Hindlimb muscle (tissue), 1 donor: ENCODE data around the gene TOMM5. TPM values are rescaled to one million over a fixed set of nuclear protein-coding genes. Genes with fewer than 3 reads are reported as not detected.
"Not testable (repeated sequence)": the region's sequence is repeated elsewhere in the genome, so short reads cannot be mapped to it uniquely, and the experiment has no call there.

Experiments used
- DNase-seq: peaks from one replicate; pipeline ENCODE4 v3.0.0-alpha.2; 2013
- polyA plus RNA-seq: library from polyadenylated mRNA; unstranded; fragments of 120-200 nt; gene quantifications from one replicate; pipeline ENCODE4 v1.2.1, GENCODE V29; 2013; ENCODE audit not compliant: insufficient read length

The TOMM5 gene
- polyA plus RNA-seq, 1 donor = 57.8 TPM

DNA sequence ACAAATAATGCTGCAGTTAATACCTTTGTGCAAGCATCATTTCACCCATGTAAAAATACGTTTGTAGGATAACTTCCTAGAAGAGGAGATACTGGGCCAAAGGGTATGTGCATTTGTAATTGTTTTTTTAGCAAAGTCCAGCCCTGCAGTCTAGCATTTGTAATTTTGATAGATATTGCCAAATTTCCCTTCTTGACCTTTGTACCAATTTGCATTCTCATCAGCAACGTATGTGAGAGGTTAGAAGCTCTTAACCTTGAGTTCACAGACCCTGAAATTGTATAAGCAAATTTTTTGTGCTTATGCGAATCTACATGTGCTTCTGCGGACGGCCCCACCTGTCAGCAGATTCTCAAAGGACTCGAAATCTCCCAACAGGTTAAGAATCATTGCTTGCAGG lies 18.6 kb upstream of the TOMM5 start:
- DNase-seq = no peak

DNA sequence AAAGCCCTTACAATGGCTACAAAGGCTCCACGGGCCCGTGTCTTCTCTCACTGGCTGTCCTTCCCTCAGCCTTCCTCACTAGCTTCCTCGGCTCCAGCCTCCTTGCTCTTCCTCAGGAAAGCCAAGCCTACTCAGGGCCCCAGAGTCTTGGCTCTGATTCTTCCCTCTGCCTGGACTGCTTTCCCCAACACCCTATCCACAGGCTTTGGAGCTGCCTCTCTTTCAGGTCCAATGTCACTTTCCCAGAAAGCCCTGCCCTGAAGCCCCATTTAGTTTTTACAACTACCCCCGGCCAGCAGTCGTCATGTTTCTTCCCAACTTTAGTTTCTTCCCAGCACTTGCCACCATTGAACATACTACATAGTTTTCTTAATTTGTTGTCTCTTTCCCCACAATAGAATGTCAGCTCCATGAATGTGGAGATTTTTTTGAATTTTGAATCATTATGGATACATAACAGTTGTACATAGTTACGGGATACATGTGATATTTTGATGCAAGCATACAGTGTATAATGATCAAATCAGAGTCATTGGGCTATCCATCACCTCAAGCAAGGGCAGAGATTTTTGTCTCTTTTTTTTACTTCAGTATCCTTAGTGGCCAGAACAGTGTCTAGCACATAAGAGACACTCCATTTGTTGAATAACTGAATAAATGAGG lies 17.5 kb upstream of the TOMM5 start:
- no peak for DNase-seq

DNA sequence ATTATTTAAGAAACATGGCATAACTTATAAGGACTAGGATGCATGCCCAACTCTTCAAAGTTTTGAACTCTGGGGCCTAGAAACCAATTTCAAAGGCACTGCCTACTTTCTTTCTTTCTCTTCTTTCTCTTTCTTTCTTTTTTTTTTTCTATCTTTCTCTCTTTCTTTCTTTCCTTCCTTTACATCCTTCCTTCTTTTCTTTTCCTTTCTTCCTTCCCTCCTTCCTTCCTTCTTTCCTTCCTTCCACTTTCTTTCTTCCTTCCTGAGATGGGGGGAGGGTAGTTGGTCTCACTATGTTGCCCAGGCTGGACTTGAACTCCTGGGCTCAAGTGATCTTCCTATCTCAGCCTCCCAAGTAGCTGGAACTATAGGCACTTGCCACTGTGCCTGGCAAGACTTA lies 15.9 kb upstream of the TOMM5 start:
- DNase-seq = no peak

DNA sequence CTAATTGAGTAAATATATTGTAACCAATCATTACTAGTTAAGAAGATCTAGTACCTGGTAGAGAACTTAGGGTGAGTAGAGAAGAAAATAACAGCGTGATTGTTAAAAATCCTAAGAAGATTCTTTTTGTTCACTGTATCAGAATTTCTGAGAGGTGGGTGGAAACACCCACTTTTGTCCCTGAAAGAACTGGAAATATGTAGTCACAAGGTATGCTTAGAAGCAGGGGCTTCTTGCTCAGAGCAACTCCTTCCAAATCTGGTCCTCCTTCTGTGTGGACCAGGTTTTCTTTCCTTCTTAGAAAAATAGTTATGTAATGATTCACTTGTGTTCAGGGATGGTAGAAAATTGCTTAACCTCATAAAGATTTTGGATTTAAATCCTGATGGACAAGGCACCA lies 11.9 kb upstream of the TOMM5 start:
- DNase-seq = no peak

DNA sequence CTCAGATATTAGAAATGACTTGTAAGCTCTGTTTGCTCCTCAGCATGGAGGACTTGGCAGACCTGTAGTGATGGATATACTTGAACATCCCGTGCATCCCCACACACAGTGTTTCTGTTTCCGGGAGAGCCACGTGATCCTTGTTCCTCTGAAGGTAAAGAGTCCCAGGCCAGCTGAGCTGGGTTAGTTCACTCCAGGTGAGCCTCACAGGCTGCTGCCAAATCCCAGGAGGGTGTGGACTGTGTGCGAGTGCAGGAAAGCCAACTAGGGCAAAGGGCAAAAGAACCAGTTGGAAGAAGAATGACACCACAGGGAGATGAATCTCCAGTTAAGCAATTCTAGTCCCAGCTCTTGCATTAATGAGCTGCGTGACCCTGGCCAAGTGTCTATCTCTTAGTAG lies 10.4 kb upstream of the TOMM5 start:
- DNase-seq = no peak

DNA sequence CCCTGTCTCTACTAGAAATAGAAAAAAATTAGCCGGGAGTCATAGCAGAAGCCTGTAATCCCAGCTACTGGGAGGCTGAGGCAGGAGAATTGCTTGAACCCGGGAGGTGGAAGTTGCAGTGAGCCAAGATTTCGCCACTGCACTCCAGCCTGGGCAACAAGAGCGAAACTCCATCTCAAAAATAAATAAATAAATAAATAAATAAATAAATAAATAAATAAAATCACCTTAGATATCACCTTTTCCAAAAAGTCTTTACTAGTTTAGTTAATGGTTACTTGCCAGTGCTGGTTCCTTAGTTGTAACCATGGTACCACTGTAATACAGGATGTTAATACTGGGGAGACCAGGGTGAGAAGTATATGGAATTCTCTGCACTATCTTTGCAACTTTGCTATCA lies 9.7 kb upstream of the TOMM5 start:
- not testable (repeated sequence) for DNase-seq

DNA sequence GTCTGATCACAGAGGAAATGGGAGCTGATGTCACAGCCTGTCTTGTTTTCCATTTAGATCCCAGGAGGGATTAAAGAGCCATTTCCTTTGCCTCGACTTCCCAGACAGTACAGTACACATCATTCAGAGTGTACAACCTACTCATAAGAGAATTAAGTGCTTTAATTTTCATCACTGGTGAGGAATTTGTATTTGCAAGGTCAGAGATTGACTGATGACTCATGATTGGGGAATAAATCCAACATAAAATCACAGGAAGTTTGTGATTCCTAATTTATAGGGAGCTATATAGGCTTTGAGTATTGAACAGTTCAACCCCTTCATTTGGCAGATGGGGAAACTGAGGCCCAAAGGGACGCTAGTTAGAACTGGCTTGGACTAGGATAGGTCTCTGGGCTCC lies 4.1 kb upstream of the TOMM5 start:
- no peak for DNase-seq

DNA sequence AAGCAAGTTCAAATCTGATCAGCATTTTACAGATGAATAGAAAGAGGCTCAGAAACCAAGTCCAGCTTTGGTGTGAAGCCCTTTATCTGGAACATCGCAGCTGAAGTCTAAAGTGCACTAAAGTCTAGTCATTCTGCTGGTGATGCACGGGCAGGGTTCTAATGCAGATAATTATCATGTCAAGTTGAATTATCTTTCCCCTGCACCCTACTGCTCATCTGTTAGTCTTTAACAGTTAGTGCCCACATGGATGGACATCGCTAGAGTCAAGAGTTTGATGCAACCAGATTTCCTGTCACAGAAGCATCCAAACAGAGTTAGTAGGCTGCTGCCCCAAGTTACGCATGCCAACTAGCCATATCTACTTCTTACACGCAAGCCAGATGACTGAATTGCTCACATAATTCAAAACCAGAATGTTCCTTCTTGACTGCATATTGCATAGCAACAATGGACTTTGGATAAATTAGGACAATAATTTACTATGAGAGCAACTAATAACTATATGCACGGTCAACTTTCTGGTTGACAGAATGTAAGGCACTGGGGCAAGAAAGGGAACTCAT lies 1.6 kb upstream of the TOMM5 start:
- no peak for DNase-seq

DNA sequence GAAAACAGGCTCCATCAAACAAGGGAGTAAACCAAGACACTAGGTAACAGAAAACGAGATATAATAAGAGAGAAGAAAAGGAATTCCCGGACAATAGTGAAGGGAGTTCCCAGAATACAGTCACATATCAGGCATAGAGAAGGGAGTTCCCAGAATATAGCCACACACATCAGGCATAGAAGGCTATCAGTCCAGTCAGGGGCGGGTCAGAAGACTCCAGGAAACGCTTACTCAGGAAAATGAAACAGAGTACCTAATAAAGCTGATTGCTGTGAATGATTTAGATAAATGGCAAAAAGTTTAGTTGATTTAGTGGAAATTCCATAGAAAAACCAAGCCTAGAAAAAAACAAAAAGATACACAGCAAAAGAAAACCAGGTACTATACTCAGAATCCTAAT lies 4.9 kb downstream of the TOMM5 start:
- DNase-seq = no peak

DNA sequence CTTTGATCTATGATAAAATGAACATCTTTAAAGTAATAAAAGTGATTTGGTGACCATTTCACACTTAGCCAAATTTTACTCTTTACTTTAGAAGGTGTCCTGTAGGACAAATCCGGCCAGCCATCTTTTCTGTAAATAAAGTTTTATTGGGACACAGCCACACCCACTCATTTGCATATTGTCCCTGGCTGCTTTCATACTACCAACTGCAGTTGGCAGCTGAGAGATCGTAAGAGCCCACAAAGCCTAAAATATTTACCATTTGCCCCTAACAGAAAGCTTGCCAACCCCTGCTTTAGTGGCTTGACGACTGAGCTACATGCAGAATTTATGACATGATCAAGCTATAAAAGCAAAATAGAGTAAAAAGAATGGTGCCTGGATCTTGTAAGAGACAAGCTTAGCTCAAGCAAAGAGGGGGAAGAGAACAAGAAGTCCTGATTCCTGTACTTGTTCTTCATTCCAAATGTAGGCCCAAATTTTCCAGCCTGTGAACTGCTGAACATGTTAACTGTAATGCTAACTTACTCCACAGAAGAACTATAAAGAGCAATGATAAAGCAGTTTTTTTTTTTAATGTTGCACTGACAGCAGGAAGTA lies 8.8 kb downstream of the TOMM5 start:
- DNase-seq = no peak

DNA sequence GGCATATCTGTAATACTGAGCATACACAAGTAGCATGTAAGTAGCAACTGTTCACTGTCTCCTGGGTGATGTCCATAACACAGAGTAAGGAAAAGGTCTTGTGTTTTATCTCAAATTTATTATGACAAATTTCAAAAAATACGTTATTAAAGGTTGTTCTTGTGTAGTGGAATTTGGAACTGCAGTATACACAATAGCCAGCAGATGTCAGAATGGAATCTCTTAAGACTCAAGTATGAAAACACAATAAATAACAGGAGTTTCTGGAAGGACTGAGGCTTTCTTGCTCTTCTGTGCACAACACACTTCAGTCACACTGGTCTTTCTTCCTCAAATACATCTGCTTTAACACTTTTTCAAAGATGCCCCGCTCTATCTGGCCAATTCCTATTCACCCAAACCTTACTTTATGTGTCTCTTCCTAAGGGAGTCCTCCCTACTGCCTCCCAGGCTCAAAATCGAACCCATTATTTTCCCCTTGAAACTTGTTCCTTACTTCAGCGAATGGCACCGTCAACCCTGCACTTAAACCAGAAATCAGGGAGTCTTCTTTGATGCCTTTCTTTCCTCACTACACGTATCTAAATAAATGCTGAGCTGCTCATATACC lies 9.7 kb downstream of the TOMM5 start:
- DNase-seq = no peak

DNA sequence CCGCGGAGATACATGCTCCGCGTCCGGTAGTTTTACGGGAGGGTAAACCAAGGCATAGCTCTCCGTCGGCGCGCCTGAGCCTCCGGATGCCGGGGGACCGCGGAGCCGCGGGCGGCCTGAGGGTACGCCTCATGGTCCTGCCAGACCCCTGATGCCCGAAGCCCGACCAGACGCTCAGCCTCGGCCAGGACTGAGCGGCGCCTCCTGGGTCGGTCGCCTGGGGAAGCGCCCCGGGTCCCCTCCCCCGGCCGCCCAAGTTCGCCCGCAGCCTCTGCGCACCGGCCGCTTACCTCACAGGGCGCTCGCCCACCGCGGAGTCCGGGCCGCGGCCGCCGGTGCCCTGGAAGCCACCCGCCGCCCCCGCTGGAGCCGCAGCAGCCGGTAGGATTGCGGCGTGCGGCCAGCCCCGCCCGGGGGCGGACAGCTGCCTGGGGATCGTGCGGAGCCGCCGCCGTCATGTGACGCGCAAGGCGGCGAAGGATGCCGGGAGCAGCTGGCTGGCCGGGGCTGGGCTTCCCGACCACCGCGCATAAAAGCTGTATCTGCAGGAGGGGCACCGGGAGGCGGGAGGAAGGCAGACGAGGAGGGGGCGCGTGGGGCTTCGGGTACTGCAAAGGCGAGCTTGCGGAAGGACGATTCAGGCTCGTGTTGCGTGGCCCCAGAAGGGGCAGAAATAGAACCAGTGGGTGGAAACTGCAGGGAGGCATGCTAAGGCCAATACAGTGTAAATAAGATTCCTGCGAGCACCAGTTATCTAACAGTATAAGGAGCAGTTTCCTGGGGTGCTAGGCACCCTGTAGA lies 16.3 kb downstream of the TOMM5 start, which contains the start of gene FBXO10:
TSS of gene FBXO10 (minus strand) at position 460 of the 801 bp plus-strand sequence. CDS start 34,612 bp downstream, outside the sequence.
- DNase-seq = peak; percentile 86

DNA sequence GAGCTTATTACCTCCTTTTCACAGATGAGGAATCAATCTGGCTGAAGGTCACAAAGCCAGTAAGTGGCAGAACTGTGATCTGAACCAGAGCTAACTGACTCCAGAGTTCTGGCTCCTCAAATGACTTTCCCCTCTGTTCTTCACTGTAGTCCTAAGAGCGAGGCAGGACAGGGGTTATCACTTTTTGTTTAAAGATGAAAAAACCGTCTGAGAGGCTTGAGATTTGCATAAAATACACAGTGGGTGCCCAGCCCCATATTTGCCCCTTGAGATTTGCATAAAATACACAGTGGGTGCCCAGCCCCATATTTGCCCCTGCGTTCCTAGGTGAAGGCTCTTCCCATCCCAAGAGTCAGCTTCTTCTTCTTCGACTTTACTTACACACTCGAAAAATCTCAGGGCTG lies 16.9 kb downstream of the TOMM5 start:
- DNase-seq = no peak

DNA sequence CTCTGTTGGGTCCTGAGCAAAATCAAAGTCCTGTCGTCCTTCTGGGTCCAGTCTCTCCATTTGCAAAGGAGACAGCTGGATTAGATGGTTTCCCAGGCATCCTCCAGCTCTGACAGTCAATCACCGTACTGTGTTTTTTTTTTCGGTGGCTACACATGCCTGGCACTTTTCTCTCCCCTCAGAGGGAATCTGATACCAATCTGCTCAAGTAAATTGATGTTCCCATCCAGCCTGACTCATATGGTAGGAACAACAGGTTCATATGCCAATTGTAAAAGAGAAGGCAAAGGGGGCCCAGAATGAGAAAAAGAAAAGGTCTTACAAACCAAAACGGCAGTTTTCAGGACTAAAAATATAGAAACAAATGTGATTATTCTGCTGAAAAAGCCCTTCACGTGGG lies 17.4 kb downstream of the TOMM5 start:
- no peak for DNase-seq

DNA sequence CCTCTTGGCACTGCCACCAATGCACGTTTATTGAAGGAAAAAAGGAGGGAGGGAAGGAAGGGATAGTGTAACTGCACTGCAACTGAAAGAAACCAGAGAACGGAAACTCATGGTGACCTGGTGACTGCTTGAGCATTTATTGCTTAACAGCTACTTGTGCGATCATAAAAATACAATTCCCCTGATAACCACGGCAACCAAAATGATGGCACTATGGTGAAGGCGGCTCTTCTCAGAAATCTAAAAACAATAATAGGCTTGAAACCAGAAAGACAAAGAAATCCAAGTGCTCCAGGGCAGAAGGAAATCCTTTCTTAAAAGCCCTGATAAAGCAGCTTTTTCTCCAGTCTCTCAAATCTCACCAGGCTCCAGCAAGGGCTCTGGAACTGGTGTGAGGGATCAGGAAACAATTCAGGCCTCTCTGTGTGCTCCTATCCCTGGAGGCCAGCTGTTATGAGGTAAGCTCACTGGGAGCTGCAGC lies 18.1 kb downstream of the TOMM5 start:
- DNase-seq = no peak

DNA sequence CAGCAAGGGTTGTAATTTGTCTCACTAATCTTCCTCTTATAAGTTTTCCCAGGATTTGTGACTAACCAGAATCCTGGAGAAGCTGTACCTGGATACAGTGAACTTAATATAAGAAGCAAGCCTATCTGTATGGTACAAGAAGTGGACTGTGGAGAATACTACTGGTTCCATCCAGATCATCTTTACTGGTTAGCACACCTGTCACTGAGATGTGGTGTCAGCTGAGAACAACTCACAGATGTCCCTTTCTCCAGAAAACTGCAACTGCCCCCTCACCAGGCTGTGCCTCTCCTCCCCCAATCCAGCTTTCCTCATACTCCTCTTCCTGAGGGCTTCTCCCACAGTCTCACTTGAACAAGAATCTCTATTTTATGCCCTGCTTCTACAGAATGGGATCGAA lies 21.1 kb downstream of the TOMM5 start:
- no peak for DNase-seq

DNA sequence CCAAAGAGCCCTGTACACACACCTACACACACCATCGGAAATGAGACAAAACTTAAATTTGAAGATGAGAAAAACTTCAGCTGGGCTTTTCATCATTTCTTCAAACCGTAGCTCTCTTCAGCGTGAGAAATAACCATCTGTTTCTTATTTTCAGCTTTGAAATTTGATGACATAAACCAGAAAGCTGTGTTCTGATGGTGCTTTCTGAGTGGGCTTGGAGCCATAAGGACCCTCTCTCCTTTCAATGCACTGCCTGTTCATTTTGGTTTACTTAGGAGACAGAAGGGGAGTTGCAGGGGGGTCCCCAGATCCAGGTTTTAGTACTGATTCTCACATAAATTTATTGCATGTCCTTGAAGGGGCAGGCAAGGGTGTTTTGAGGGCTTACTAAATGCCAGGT lies 25.7 kb downstream of the TOMM5 start:
- DNase-seq = no peak

DNA sequence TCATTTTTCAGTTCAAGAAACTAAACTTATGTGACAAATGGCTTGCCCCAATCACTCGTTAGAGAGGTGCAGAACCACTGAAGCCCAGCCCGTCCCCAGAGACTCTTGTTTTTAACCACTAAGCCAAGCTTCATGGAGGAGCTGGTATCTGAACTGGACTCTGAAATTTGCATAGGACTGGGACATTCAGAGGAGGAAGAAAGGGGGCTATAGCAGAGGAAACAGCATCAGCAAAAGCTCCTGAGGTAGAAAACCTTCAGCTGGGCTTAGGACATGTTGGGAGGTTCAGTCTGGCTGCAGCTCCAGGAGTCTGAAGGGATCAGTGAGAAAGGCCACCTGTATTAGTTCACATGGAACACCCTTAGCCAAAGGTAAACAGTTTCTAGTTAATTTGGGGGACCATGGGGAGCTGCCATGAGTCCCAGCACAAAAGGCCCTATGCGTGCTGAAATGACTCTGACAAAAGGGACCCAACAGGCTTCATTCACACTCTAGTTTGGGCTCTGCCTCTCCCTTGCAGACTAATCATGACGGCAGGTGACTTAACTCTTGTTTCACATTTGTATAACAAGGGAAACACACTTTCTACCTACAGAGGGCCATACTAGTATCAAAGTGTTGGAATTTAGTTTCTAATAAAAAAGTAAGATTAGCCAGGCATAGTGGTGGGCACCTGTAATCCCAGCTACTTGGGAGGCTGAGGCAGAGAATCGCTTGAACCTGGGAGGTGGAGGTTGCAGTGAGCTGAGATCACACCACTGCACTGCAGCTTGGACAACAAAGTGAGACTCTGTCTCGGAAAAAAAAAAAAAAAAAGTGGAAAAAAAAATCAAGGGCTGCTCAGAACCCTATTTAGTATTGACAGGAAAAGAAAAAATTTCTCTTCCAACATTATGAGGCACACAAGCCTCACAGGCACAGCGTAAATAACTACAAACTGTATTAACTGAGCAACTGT lies 26.5 kb downstream of the TOMM5 start:
- no peak for DNase-seq

DNA sequence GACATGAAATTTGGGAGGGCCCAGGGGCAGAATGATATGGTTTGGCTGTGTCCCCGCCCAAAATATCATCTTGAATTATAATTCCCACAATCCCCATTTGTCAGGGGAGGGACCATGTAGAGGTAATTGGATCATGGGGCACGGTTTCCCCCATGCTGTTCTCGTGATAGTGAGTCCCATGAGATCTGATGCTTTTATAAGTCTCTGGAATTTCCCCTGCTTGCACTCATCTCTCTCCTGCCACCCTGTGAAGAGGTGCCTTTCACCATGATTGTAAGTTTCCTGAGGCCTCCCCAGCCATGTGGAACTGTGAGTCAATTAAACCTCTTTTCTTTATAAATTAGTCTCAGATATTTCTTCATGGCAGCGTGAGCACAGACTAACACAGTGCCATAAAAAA lies 27.5 kb downstream of the TOMM5 start:
- DNase-seq = no peak

DNA sequence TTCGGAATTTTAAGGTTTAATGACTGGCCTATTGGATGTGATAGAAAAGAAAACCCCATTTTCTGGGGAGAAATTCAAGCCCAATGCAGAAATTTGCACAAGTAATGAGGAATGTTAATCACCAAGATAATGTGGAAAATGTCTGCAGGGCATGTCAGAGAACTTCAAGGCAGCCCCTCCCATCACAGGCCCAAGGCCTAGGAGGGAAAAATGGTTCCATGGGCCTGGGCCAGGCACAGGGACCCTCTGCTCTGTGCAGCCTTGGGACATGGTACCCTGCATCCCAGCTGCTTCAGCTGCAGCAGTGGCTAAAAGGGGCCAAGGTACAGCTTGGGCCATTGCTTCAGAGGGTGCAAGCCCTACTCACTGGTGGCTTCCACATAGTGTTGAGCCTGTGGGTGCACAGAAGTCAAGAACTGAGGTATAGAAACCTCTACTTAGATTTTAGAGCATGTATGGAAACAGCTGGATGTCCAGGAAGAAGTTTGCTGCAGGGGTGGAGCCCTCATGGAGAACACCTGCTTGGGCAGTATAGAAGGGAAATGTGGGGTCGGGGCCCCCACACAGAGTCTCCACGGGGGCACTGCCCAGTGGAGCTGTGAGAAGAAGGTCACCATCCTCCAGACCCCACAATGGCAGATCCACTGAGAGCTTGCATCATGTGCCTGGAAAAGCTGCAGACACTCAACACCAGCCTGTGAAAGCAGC lies 28.4 kb downstream of the TOMM5 start:
- no peak for DNase-seq

DNA sequence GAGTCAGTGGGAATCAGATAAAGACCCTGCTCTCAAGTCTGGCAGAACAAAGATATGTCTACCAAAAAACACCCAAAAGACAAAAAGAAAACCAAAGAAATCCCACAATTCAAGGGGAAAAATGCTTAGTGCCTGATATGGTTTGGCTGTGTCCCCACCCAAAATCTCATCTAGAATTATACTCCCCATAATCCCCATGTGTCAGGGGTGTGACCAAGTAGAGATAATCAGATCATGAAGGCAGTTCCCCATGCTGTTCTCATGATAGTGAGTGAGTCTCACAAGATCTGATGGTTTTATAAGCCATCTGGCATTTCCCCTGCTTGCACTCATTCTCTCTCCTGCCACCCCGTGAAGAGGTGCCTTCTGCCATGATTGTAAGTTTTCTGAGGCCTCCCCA lies 29.6 kb downstream of the TOMM5 start:
- no peak for DNase-seq
